ENCODE results near the gene C1orf94. TPM values are rescaled to one million over a fixed set of nuclear protein-coding genes. Genes with fewer than 3 reads are reported as not detected.

C1orf94 gene
- polyA plus RNA-seq, 1 donor from 2014 or later: not detected

DNA sequence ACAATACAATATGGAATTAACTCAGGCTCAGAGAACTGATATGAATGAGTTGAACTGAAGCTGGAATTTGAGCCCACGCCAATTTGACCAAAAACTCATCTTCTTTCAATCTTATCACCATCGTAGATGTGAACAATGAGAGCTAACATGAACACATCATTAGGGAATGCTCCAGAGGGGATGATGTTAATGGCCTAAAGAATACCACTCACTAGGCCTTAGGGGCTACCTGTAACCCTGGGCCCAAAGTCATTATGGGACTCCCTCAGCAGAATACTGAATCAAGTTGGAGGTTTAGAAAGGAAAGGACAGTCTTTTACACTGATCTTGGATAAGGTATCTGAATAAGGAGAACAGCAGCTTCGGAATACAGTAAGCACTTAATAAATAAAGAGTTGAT, 73.6 kb downstream of the C1orf94 start:
- no peaks in the 10 kb centered on the region for H3K79me2 ChIP-seq (replicated peaks; ENCODE audit: insufficient read depth, low read length)
- no peak overlapping the region for H3K27ac ChIP-seq (ENCODE audit: low read length)
- no peak overlapping the region for H2AFZ ChIP-seq (ENCODE audit: low read depth, low read length)
- H3K9me2 ChIP-seq (ENCODE audit: insufficient read depth, low read length): no peaks in the 10 kb centered on the region
- H3K36me3 ChIP-seq (ENCODE audit: insufficient read depth, low read length): no peaks in the 10 kb centered on the region
- no peaks in the 10 kb centered on the region for H3F3A ChIP-seq (ENCODE audit: insufficient read depth, low read length, poor library complexity, severe bottlenecking)
- H4K20me1 ChIP-seq (ENCODE audit: insufficient read depth): no peaks in the 10 kb centered on the region
- H3K9me3 ChIP-seq (ENCODE audit: low read length): no peaks in the 10 kb centered on the region
- no peak overlapping the region for H3K4me2 ChIP-seq (ENCODE audit: low read length)
- no peak overlapping the region for H3K9ac ChIP-seq (ENCODE audit: low read length)
- no peaks in the 10 kb centered on the region for H3K27me3 ChIP-seq (ENCODE audit: insufficient read depth, low read depth, low read length)
- no peak for TF ChIP-seq MXI1 (conservative IDR thresholded peaks at IDR 0.05; ENCODE audit: poor library complexity, severe bottlenecking)
- no peak for TF ChIP-seq POLR2AphosphoS5 (IDR thresholded peaks at IDR 0.05)
- no peak overlapping the region for H3K4me3 ChIP-seq (ENCODE audit: low read length)

DNA sequence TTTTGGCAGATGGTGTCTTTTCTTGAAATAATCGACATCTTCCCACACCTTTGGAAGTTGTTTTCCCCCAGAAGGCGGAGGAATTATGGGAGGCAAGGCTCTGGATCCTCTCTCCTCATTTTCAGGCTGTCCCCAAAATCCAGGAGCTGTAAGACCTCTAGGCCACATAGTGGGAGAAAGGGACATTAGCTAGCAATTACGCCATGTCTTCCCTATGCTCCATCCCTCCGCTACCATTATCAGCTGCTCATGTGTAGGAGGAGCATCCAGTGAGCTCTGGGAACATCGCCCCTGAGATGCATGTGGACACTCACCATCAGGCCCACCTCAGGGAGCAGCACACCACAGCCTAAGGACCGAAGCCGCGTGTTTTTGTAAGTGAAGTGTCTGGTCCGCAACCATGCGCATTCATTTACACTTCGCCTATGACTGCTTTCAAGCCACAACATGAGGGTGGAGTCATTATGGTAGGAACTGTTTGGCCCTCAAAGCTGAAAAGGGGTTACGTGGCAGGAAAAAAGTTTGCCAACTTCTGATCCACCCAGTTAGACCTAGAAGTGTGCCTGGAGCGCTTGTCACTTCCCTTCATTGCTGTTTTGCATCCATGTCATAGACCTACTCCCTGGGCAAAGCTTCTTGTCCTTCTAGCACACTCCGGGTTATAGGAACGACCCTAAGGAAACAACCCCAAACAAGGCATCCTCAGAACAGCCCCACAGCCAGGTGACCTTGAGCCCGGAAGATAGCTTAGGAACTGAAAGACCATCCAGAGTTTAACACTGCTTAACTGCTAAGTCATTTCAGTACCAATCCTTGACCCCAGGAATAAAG, 85.5 kb downstream of the C1orf94 start:
- TF ChIP-seq RAD21 (conservative IDR thresholded peaks at IDR 0.05) (no peak), POLR2AphosphoS5 (IDR thresholded peaks at IDR 0.05) (no peak), SMC3 (conservative IDR thresholded peaks at IDR 0.05; ENCODE audit: poor library complexity) (no peak), MXI1 (conservative IDR thresholded peaks at IDR 0.05; ENCODE audit: poor library complexity, severe bottlenecking) (no peak), EZH2 (IDR thresholded peaks at IDR 0.05; ENCODE audit: borderline replicate concordance, insufficient read depth, low read length, poor library complexity, severe bottlenecking) (no peak)
- TF ChIP-seq, protein P1, sequence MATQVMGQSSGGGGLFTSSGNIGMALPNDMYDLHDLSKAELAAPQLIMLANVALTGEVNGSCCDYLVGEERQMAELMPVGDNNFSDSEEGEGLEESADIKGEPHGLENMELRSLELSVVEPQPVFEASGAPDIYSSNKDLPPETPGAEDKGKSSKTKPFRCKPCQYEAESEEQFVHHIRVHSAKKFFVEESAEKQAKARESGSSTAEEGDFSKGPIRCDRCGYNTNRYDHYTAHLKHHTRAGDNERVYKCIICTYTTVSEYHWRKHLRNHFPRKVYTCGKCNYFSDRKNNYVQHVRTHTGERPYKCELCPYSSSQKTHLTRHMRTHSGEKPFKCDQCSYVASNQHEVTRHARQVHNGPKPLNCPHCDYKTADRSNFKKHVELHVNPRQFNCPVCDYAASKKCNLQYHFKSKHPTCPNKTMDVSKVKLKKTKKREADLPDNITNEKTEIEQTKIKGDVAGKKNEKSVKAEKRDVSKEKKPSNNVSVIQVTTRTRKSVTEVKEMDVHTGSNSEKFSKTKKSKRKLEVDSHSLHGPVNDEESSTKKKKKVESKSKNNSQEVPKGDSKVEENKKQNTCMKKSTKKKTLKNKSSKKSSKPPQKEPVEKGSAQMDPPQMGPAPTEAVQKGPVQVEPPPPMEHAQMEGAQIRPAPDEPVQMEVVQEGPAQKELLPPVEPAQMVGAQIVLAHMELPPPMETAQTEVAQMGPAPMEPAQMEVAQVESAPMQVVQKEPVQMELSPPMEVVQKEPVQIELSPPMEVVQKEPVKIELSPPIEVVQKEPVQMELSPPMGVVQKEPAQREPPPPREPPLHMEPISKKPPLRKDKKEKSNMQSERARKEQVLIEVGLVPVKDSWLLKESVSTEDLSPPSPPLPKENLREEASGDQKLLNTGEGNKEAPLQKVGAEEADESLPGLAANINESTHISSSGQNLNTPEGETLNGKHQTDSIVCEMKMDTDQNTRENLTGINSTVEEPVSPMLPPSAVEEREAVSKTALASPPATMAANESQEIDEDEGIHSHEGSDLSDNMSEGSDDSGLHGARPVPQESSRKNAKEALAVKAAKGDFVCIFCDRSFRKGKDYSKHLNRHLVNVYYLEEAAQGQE (IDR thresholded peaks at IDR 0.05; ENCODE audit: borderline replicate concordance): no peak
- TF ChIP-seq, protein P2, sequence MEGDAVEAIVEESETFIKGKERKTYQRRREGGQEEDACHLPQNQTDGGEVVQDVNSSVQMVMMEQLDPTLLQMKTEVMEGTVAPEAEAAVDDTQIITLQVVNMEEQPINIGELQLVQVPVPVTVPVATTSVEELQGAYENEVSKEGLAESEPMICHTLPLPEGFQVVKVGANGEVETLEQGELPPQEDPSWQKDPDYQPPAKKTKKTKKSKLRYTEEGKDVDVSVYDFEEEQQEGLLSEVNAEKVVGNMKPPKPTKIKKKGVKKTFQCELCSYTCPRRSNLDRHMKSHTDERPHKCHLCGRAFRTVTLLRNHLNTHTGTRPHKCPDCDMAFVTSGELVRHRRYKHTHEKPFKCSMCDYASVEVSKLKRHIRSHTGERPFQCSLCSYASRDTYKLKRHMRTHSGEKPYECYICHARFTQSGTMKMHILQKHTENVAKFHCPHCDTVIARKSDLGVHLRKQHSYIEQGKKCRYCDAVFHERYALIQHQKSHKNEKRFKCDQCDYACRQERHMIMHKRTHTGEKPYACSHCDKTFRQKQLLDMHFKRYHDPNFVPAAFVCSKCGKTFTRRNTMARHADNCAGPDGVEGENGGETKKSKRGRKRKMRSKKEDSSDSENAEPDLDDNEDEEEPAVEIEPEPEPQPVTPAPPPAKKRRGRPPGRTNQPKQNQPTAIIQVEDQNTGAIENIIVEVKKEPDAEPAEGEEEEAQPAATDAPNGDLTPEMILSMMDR (IDR thresholded peaks at IDR 0.05; ENCODE audit: poor library complexity, severe bottlenecking): no peak
- H3K79me2 ChIP-seq (replicated peaks; ENCODE audit: insufficient read depth, low read length): no peaks in the 10 kb centered on the region
- H3K27me3 ChIP-seq (ENCODE audit: insufficient read depth, low read depth, low read length): no peaks in the 10 kb centered on the region

DNA sequence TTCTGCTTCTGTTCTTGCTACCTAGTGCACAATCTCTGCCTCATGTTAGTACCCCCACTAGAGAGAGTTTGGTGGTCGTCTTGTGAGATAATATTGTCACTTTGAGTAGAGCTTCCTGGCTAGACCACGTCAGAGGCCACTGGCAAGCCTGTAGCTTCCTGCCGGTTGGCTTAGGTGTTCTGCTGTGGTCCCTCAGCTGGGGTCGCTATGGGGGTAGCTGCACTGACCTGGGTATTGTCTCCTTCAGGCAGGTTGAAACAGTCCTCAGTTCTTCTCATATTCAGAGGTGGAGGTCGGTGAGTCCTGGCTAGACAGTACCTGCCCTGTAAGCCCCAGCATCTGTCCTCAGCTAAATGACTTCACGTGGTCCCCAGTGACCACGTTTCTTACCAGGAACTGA, 86.2 kb downstream of the C1orf94 start:
- H3K4me3 ChIP-seq (ENCODE audit: low read length): no peak overlapping the region
- H3K4me2 ChIP-seq (ENCODE audit: low read length): no peak overlapping the region
- H3K79me2 ChIP-seq (replicated peaks; ENCODE audit: insufficient read depth, low read length): no peaks in the 10 kb centered on the region
- no peak overlapping the region for H3K27ac ChIP-seq (ENCODE audit: low read length)
- H2AFZ ChIP-seq (ENCODE audit: low read depth, low read length): no peak overlapping the region
- no peaks in the 10 kb centered on the region for H4K20me1 ChIP-seq (ENCODE audit: insufficient read depth)
- H3K9me3 ChIP-seq (ENCODE audit: low read length): no peaks in the 10 kb centered on the region
- H3K9me2 ChIP-seq (ENCODE audit: insufficient read depth, low read length): no peaks in the 10 kb centered on the region
- no peaks in the 10 kb centered on the region for H3K36me3 ChIP-seq (ENCODE audit: insufficient read depth, low read length)
- no peaks in the 10 kb centered on the region for H3F3A ChIP-seq (ENCODE audit: insufficient read depth, low read length, poor library complexity, severe bottlenecking)
- H3K27me3 ChIP-seq (ENCODE audit: insufficient read depth, low read depth, low read length): no peaks in the 10 kb centered on the region
- no peak overlapping the region for H3K9ac ChIP-seq (ENCODE audit: low read length)
- no peak for TF ChIP-seq RAD21 (conservative IDR thresholded peaks at IDR 0.05)
- TF ChIP-seq TAF1 (IDR thresholded peaks at IDR 0.05; ENCODE audit: low read depth): no peak
- TF ChIP-seq POLR2AphosphoS5 (IDR thresholded peaks at IDR 0.05): no peak
- no peak for TF ChIP-seq EP300 (conservative IDR thresholded peaks at IDR 0.05; ENCODE audit: poor library complexity, severe bottlenecking)
- no peak for TF ChIP-seq EZH2 (IDR thresholded peaks at IDR 0.05; ENCODE audit: borderline replicate concordance, insufficient read depth, low read length, poor library complexity, severe bottlenecking)
- TF ChIP-seq, protein P2 (IDR thresholded peaks at IDR 0.05; ENCODE audit: poor library complexity, severe bottlenecking): no peak
- no peak for TF ChIP-seq MXI1 (conservative IDR thresholded peaks at IDR 0.05; ENCODE audit: poor library complexity, severe bottlenecking)
- TF ChIP-seq SMC3 (conservative IDR thresholded peaks at IDR 0.05; ENCODE audit: poor library complexity): no peak

More for the DNA sequence above, 85.5 kb downstream of the C1orf94 start:
- no peak overlapping the region for H3K4me2 ChIP-seq (ENCODE audit: low read length)
- H3K36me3 ChIP-seq (ENCODE audit: insufficient read depth, low read length): no peaks in the 10 kb centered on the region
- H3K9ac ChIP-seq (ENCODE audit: low read length): no peak overlapping the region
- H3F3A ChIP-seq (ENCODE audit: insufficient read depth, low read length, poor library complexity, severe bottlenecking): no peaks in the 10 kb centered on the region
- no peaks in the 10 kb centered on the region for H3K9me2 ChIP-seq (ENCODE audit: insufficient read depth, low read length)
- no peak overlapping the region for H3K4me3 ChIP-seq (ENCODE audit: low read length)
- H3K9me3 ChIP-seq (ENCODE audit: low read length): no peaks in the 10 kb centered on the region
- no peak overlapping the region for H2AFZ ChIP-seq (ENCODE audit: low read depth, low read length)
- no peaks in the 10 kb centered on the region for H4K20me1 ChIP-seq (ENCODE audit: insufficient read depth)
- H3K27ac ChIP-seq (ENCODE audit: low read length): no peak overlapping the region

Data from neural cell (in vitro differentiated cells).